Measurements from ENCODE around the gene TSR1.

TSR1 gene

DNA sequence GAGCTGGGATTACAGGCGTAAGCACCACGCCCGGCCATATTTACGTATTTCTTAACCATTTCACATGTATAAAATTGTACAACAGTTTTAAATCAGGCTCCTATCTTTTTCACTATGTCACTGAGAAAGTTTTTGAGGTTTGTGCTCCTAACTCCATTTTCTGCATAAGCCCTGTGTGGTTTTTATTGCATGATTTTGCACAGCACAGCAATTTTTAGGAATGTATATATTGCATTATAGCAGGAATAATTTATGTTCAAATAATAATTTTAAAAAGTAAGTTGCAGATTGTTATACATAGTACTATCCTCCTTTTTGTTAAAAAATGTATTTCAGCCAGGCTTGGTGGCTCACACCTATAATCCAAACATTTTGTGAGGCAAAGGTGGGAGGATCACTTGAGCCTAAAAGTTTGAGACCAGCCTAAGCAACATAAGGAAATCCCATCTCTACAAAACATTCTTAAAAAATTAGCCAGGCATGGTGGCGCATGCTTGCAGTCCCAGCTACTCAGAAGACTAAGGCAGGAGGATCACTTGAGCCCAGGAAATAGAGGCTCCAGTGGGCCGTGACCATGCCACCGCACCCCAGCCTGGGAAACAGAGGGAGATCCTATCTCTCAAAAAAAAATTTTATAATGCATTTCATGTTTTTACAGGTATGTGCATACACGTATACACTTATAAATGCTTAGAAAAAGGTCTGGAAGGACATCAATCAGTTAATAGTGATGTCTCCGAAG is 58.7 kb downstream of the TSR1 start:
- DNase-seq: no peak

DNA sequence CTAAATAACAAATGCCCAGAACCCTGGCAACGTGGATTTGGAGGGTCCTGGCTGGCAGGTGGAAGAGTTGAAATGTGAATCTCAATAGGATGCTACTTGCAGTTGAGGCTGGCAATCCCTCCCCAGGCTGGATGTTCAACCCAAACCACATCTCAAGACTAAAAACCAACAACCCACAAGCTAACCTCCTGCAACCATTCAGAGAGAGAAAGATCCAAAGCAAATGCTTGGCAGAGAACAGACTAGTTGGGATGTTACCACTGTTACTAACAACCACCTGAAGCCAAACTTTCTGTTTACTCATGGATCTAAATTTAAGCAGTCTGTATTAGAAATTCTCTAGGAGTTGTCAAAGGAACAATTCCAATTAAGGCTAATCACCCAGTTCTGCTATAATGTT is 60.5 kb downstream of the TSR1 start:
- no peak for DNase-seq

DNA sequence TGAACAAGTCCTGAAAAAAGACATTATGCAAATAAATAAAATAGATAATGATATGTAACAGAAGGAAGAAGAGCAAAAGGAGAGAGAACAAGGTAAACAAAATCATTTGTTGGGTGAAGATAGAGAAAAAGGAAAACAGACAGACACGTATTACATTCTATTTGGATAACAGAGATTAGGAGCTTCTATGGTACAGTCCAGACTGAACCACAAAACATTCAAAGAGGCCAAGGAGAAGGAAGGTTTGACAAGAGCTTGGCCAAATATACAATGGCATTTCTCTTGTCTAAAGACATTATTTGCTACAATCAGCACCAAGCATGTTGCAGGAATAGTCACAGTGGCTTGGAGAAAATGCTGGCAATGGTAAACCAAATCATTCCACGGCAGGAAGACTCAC is 61.8 kb downstream of the TSR1 start:
- DNase-seq: no peak
